Measurements from ENCODE around the gene ZNF862. TPM values are rescaled to one million over a fixed set of nuclear protein-coding genes. Genes with fewer than 3 reads are reported as not detected.
A peak's percentile ranks its signal among the peaks of the same experiment; 100 is the strongest.

Gene ZNF862
- 0.80 and 8.0 TPM in 2 replicates for total RNA-seq

DNA sequence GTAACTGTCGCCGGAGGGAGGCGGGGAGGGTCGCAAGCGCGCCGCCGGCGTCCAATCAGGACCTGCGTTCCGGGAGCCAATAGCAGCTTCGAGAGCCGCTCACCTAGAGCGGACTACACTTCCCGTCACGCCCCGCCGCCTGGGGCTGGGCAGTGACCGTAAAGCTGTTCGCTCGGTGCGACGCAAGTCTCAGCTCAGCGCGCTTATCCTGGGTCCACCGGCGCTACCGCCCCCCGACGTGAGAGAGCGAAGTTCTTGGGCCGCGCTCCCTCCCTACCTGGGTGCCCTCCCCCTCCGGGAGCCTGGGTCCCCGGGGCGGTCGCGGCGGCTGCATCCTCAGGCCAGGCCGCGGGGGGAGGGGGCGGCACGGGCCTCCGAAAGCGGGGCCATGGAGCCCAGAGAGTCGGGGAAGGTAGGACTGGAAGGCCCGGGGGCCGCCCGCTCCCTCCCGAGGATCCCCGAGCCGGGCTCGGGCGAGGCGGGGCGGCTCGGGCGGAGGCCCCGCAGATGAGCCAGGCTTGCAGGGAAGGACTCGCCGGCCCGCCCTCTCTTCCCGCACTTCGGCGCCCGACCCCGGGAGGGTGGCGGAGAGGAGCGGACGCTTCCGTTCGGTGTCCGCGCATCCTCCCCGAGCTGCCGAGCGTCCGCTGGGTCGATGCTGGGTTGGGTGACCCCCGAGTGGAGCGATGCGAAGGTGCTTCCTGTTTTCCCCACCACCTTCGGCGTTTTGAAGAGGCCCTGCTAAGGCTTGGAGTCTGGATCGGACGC, at the start of gene ZNF862:
Gene ZNF862 (plus strand): TSS at position 152 of the 768 bp plus-strand sequence. CDS start 237 bp downstream, at position 389.
- peak; percentile 68 for DNase-seq (ENCODE audit: low read depth)
- H3K4me3 ChIP-seq (ENCODE audit: low read depth, low read length), result peak within 1 kb of the TSS; percentile 72
- TF ChIP-seq, protein P1, sequence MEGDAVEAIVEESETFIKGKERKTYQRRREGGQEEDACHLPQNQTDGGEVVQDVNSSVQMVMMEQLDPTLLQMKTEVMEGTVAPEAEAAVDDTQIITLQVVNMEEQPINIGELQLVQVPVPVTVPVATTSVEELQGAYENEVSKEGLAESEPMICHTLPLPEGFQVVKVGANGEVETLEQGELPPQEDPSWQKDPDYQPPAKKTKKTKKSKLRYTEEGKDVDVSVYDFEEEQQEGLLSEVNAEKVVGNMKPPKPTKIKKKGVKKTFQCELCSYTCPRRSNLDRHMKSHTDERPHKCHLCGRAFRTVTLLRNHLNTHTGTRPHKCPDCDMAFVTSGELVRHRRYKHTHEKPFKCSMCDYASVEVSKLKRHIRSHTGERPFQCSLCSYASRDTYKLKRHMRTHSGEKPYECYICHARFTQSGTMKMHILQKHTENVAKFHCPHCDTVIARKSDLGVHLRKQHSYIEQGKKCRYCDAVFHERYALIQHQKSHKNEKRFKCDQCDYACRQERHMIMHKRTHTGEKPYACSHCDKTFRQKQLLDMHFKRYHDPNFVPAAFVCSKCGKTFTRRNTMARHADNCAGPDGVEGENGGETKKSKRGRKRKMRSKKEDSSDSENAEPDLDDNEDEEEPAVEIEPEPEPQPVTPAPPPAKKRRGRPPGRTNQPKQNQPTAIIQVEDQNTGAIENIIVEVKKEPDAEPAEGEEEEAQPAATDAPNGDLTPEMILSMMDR (conservative IDR thresholded peaks at IDR 0.05; ENCODE audit: low read depth, low read length), result peak; percentile 16

DNA sequence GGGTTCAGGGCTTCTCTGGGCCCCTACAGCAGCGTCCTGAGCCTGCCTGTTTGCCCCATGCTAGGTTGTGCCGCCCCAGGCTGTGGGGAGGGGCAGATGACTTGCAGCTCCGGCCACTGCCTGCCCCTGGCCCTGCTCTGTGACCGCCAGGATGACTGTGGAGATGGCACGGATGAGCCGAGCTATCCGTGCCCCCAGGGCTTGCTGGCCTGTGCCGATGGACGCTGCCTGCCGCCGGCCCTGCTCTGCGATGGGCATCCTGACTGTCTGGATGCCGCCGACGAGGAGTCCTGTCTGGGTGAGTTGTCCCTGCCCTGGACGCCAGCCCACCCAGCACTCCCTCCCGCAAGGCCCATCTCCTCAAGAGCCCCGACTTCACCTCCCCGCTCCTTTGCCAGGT, 49.1 kb upstream of the ZNF862 start:
- no peak overlapping the region for H3K4me3 ChIP-seq (ENCODE audit: low read depth, low read length)
- no peak for DNase-seq (ENCODE audit: low read depth)
- TF ChIP-seq, protein P1 (conservative IDR thresholded peaks at IDR 0.05; ENCODE audit: low read depth, low read length), result no peak

DNA sequence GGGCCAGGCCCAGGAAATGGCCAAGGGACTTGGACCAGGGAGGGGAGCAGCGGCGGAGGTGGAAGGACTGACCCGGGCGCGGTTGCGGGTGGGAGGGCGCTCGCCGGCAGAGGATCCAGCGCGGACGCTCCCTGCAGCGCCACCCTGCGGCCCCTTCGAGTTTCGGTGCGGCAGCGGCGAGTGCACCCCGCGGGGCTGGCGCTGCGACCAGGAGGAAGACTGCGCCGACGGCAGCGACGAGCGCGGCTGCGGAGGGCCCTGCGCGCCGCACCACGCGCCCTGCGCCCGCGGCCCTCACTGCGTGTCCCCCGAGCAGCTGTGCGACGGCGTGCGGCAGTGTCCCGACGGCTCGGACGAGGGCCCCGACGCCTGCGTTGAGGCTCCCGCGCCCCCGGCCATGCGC, 48.0 kb upstream of the ZNF862 start:
- no peak for DNase-seq (ENCODE audit: low read depth)
- TF ChIP-seq, protein P1 (conservative IDR thresholded peaks at IDR 0.05; ENCODE audit: low read depth, low read length), result peak; percentile 50
- H3K4me3 ChIP-seq (ENCODE audit: low read depth, low read length), result no peak overlapping the region

DNA sequence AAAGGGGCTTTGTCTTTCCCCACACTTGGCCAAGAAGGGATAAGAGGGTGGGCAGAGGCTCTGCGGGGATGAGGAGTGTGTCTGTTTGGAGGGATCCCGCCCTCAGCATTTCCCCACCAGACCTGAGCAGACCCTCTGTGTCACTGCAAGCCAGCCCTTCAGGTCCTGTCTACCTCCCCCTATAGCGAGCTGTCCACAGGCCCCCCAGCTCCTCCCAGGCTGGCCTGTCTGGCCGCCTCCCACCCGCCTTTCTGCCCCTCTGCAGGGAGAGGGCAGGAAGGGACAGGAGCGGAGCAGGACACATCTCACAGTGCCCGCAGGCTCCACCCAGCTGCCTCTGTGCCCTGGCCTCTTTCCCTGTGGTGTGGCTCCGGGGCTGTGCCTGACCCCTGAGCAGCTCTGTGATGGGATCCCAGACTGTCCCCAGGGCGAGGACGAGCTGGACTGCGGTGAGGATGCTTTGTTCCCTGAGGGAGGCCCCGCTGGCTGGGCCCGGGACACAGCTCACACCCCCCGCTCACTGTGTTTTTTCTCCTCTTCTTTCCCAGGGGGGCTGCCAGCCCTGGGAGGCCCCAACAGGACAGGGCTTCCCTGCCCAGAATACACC, 47.3 kb upstream of the ZNF862 start:
- TF ChIP-seq, protein P1 (conservative IDR thresholded peaks at IDR 0.05; ENCODE audit: low read depth, low read length), result no peak
- no peak overlapping the region for H3K4me3 ChIP-seq (ENCODE audit: low read depth, low read length)
- no peak for DNase-seq (ENCODE audit: low read depth)

DNA sequence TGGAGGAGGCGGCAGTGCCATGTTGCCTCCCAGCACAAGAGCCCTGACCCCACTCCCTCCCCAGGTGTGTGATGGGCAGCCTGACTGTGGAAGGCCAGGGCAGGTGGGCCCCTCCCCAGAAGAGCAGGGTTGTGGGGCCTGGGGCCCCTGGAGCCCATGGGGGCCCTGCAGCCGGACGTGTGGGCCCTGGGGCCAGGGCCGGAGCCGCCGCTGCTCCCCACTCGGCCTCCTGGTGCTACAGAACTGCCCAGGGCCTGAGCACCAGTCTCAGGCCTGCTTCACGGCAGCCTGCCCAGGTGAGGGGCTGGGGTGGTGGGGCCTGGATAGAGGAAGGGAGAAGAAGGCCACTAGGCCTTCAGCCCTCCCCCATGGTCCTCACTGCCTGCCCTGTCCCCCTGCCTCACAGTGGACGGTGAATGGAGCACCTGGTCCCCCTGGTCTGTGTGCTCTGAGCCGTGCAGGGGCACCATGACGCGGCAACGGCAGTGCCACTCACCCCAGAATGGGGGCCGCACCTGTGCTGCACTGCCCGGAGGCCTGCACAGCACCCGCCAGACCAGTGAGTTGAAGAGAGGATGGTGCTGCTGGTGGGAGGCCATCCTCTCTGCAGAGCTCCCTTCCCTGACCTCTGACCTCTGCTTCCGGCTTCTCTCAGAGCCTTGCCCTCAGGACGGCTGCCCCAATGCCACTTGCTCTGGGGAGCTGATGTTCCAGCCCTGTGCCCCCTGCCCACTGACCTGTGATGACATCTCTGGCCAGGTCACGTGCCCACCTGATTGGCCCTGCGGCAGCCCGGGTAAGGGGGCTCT, 46.6 kb upstream of the ZNF862 start:
- DNase-seq (ENCODE audit: low read depth), result no peak
- TF ChIP-seq, protein P1 (conservative IDR thresholded peaks at IDR 0.05; ENCODE audit: low read depth, low read length), result no peak
- H3K4me3 ChIP-seq (ENCODE audit: low read depth, low read length), result no peak overlapping the region

DNA sequence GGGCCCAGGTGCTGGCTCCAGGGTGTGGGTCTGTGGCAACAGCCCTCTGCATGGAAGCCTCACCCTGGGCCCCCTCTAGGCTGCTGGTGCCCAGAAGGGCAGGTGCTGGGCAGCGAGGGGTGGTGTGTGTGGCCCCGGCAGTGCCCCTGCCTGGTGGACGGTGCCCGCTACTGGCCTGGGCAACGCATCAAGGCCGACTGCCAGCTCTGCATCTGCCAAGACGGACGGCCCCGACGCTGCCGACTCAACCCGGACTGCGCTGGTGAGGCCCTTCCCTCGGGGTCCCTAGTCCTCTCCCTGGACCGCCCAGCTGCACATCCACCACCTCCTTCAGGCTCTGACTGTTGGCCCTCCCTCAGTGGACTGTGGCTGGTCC, 46.0 kb upstream of the ZNF862 start:
- DNase-seq (ENCODE audit: low read depth), result no peak
- TF ChIP-seq, protein P1 (conservative IDR thresholded peaks at IDR 0.05; ENCODE audit: low read depth, low read length), result no peak
- H3K4me3 ChIP-seq (ENCODE audit: low read depth, low read length), result no peak overlapping the region

All from epithelial cell of proximal tubule (primary cell).